NOMO-1 treated with dmso at 0.1 percent for 144 hours (cell line): ENCODE data around the gene PRKRIP1.
"Not testable (repeated sequence)": the region's sequence is repeated elsewhere in the genome, so short reads cannot be mapped to it uniquely, and the experiment has no call there.

Experiments used
- DNase-seq: peaks from one replicate; lab custom pipeline; 2025; ENCODE audit not compliant: unreplicated experiment; lab: John Stamatoyannopoulos, UW

PRKRIP1 gene

GRCh38 chr7:102455596-102455995 is 59.4 kb downstream of the PRKRIP1 start:
- DNase-seq = no peak

- no peak for DNase-seq
Measured at GRCh38 chr7:102456327-102456726, 60.2 kb downstream of the PRKRIP1 start.

- no peak for DNase-seq
Measured at GRCh38 chr7:102457352-102457924, 61.3 kb downstream of the PRKRIP1 start.

GRCh38 chr7:102459221-102459844 is 63.2 kb downstream of the PRKRIP1 start:
- no peak for DNase-seq

GRCh38 chr7:102460467-102460866 is 64.3 kb downstream of the PRKRIP1 start:
- no peak for DNase-seq

GRCh38 chr7:102463841-102464576 is 67.8 kb downstream of the PRKRIP1 start:
- no peak for DNase-seq

GRCh38 chr7:102464577-102465280 is 68.6 kb downstream of the PRKRIP1 start, which contains the start of the genes ALKBH4 and LRWD1:
TSS of gene ALKBH4 (minus strand) at chr7:102464863. CDS start at chr7:102464836, 27 bp downstream.
TSS of gene LRWD1 (plus strand) at chr7:102464984. CDS start at chr7:102465081, 97 bp downstream.
- peak; percentile 59 for DNase-seq

GRCh38 chr7:102466097-102466496 is 69.9 kb downstream of the PRKRIP1 start:
- no peak for DNase-seq

GRCh38 chr7:102467581-102468477 is 71.7 kb downstream of the PRKRIP1 start:
- no peak for DNase-seq

GRCh38 chr7:102468478-102469350 is 72.6 kb downstream of the PRKRIP1 start:
- no peak for DNase-seq

GRCh38 chr7:102469351-102469971 is 73.3 kb downstream of the PRKRIP1 start:
- DNase-seq = no peak

- no peak for DNase-seq
Measured at GRCh38 chr7:102469972-102470825, 74.0 kb downstream of the PRKRIP1 start.

GRCh38 chr7:102471791-102472125 is 75.6 kb downstream of the PRKRIP1 start:
- DNase-seq = no peak

GRCh38 chr7:102472126-102473041 is 76.2 kb downstream of the PRKRIP1 start:
- no peak for DNase-seq

GRCh38 chr7:102473271-102473991 is 77.3 kb downstream of the PRKRIP1 start:
- DNase-seq = no peak

- not testable (repeated sequence) for DNase-seq
Measured at GRCh38 chr7:102474116-102474515, 78.0 kb downstream of the PRKRIP1 start.
